LNCaP clone FGC (cell line): ENCODE data around the gene TNNT2.
A peak's percentile ranks its signal among the peaks of the same experiment; 100 is the strongest.

Experiments used
- DNase-seq: peaks from one replicate; pipeline ENCODE4 v3.0.0-alpha.2; 2011; ENCODE audit warnings: low read depth
- H3K4me3 ChIP-seq: 2 replicates; pipeline ENCODE4 v1.5.1; 2011; ENCODE audit warnings: mild to moderate bottlenecking, low read depth, low read length, control low read depth
- CTCF ChIP-seq: IDR thresholded peaks from 2 replicates; pipeline ENCODE4 v1.5.1; 2012; ENCODE audit warnings: mild to moderate bottlenecking; ENCODE audit not compliant: control insufficient read depth, insufficient read depth; ENCODE audit errors: extremely low read depth

Gene TNNT2

GRCh38 chr1:201409440-201409839 is 32.0 kb upstream of the TNNT2 start:
- no peak for TF ChIP-seq CTCF
- no peak overlapping the region for H3K4me3 ChIP-seq
- DNase-seq: no peak

- no peak for TF ChIP-seq CTCF
- H3K4me3 ChIP-seq: no peak overlapping the region
- DNase-seq: no peak
These were observed 31.3 kb upstream of the TNNT2 start for GRCh38 chr1:201408834-201409200.

- peak; percentile 92 for TF ChIP-seq CTCF
- DNase-seq: no peak
- H3K4me3 ChIP-seq: no peak overlapping the region
These were observed 30.8 kb upstream of the TNNT2 start for GRCh38 chr1:201408176-201408833.

GRCh38 chr1:201406831-201407406 is 29.4 kb upstream of the TNNT2 start:
- H3K4me3 ChIP-seq: no peak overlapping the region
- TF ChIP-seq CTCF: no peak
- no peak for DNase-seq

GRCh38 chr1:201405484-201405831 is 28.0 kb upstream of the TNNT2 start:
- DNase-seq: no peak

GRCh38 chr1:201404722-201405483 is 27.4 kb upstream of the TNNT2 start:
- no peak overlapping the region for H3K4me3 ChIP-seq
- no peak for DNase-seq
- TF ChIP-seq CTCF: no peak

More at GRCh38 chr1:201405484-201405831, 28.0 kb upstream of the TNNT2 start:
- TF ChIP-seq CTCF: no peak
- no peak overlapping the region for H3K4me3 ChIP-seq

GRCh38 chr1:201404055-201404454 is 26.6 kb upstream of the TNNT2 start:
- no peak overlapping the region for H3K4me3 ChIP-seq
- TF ChIP-seq CTCF: no peak
- DNase-seq: no peak
